ENCODE data around the gene SLC36A1.

The SLC36A1 gene

DNA sequence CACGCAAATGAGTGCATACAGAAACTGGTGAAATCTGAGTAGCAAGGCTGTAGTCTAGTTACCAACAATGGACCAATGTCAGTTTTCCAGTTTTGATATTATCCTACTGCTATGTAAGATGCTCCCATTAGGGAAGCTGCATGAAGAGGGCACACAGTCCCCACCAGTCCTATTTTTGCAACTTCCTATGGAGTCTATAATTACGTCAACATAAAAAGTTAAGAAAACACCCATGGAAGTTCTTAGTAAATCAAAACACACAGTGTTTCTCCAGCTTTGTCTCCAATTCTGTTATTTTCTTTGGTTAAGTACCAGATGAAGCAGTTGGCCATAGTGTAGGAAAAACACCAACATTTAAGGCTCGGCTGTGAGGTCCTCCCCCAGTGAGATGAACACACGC, 85.0 kb downstream of the SLC36A1 start:
- no peak for DNase-seq (ENCODE audit: low read depth in 2 of 2)

DNA sequence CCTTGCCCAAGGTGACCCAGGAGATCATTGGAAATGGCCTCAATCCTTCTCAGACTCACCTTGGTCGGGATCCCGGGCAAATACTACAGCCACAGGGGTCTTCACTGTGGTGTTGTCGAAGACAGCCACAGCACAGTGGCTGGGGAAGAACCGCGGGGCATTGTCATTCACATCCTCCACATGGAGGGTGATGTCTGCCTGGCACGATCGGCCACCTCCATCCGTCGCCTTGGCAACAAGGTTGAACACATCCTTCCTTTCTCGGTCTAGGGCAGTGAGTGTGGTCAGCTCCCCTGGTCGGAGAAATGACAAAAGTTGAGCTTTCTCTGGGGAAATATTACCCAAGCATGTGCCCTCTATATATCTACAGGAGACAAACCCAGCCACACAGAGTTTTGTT, 86.9 kb downstream of the SLC36A1 start:
- no peak for DNase-seq (ENCODE audit: low read depth in 2 of 2)

GRCh38 chr5:151537044-151537443, 89.6 kb downstream of the SLC36A1 start:
- no peak for DNase-seq (ENCODE audit: low read depth in 2 of 2)

DNA sequence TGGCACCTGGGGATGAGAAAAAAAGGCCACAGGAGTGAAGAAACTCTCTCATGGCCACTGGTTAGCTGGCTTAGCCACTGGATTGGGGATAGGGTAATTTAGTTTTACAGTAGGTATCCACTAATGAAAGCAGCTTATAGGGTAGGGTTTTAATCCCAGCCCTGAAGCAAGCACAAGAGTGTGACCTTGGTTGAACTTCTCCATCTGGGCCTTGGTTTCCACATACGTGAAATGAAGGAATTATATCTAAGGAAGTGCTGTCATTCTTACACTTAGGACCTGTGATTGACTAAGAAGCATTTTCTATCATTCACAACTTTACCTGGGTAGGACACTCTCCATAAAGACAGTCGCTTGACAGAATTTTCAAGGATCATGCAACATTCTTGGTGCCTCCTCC, 94.2 kb downstream of the SLC36A1 start:
- no peak for DNase-seq (ENCODE audit: low read depth in 2 of 2)

Measured in stimulated activated CD8-positive, alpha-beta memory T cell treated with anti-CD3 and anti-CD28 coated beads, Interleukin-15, amount 100 ng/mL, for 48 hours (primary cell).